CD4-positive, CD25-positive, alpha-beta regulatory T cell (primary cell): ENCODE data around the gene SCAP. TPM values are rescaled to one million over a fixed set of nuclear protein-coding genes. Genes with fewer than 3 reads are reported as not detected.
"Not testable (repeated sequence)": the region's sequence is repeated elsewhere in the genome, so short reads cannot be mapped to it uniquely, and the experiment has no call there.

Experiments
- ATAC-seq, 2 donors: fragments of 150-1000 bp; cut with Tn5 transposase; one replicate each; pipeline ENCODE4 v1.10.0; 2021; ENCODE audit warnings: low read depth in 2 of 2, moderate number of reproducible peaks in 2 of 2, moderate library complexity in 1 of 2
- DNase-seq, 3 donors: peaks; one replicate each; pipeline versions ENCODE4 v3.0.0 to v3.0.0-alpha.2; 2012 to 2022; ENCODE audit warnings: mixed read lengths in 1 of 3
- H3K27ac ChIP-seq: one replicate; pipeline ENCODE4 v1.7.0; 2013; ENCODE audit warnings: mild to moderate bottlenecking, low read length; ENCODE audit not compliant: insufficient read depth, poor library complexity, severe bottlenecking
- H3K27me3 ChIP-seq: one replicate; pipeline ENCODE4 v1.7.0; 2013; ENCODE audit warnings: low read length; ENCODE audit not compliant: control insufficient read depth, insufficient read depth
- H3K36me3 ChIP-seq: one replicate; pipeline ENCODE4 v1.7.0; 2013; ENCODE audit warnings: mild to moderate bottlenecking, low read length, moderate library complexity; ENCODE audit not compliant: control insufficient read depth, insufficient read depth
- H3K4me1 ChIP-seq: 2 replicates; pipeline ENCODE4 v1.7.0; 2013; ENCODE audit warnings: mild to moderate bottlenecking, low read length; ENCODE audit not compliant: insufficient read depth, control insufficient read depth, poor library complexity, severe bottlenecking
- H3K4me3 ChIP-seq: one replicate; pipeline ENCODE4 v1.7.0; 2013; ENCODE audit warnings: low read depth, mild to moderate bottlenecking, low read length, moderate library complexity
- H3K9me3 ChIP-seq, 2 experiments: 1 replicate in 1 of 2; 2 replicates in 1 of 2; pipeline ENCODE4 v1.7.0; 2013; ENCODE audit warnings: low read length in 2 of 2, mild to moderate bottlenecking in 1 of 2, moderate library complexity in 1 of 2; ENCODE audit not compliant: control insufficient read depth in 2 of 2
- H3K27ac Mint-ChIP-seq, 3 donors: one replicate each; pipeline ENCODE4 v1.8.0; 2020 to 2022; ENCODE audit warnings: mild to moderate bottlenecking in 3 of 3, mixed read lengths in 3 of 3, moderate library complexity in 2 of 3
- H3K27me3 Mint-ChIP-seq: one replicate; pipeline ENCODE4 v1.8.0; 2022; ENCODE audit warnings: mild to moderate bottlenecking, mixed read lengths
- H3K36me3 Mint-ChIP-seq: one replicate; pipeline ENCODE4 v1.8.0; 2020; ENCODE audit warnings: mixed read lengths
- H3K4me1 Mint-ChIP-seq, 4 donors: one replicate each; pipeline ENCODE4 v1.8.0; 2020 to 2022; ENCODE audit warnings: mixed read lengths in 4 of 4, mild to moderate bottlenecking in 1 of 4
- H3K4me3 Mint-ChIP-seq, 4 donors: one replicate each; pipeline ENCODE4 v1.8.0; 2020 to 2022; ENCODE audit warnings: mild to moderate bottlenecking in 4 of 4, mixed read lengths in 4 of 4, moderate library complexity in 3 of 4
- H3K9me3 Mint-ChIP-seq, 7 donors: one replicate each; pipeline ENCODE4 v1.8.0; 2020 to 2022; ENCODE audit warnings: mixed read lengths in 7 of 7, mild to moderate bottlenecking in 3 of 7, moderate library complexity in 2 of 7
- polyA plus RNA-seq, 4 donors: library from polyadenylated mRNA; unstranded; fragments of 300-500 nt; fragmentation: Illumina TruSeq; gene quantifications; one replicate each; pipeline ENCODE4 v1.2.3, GENCODE V29; 2021
- total RNA-seq: library from RNA; stranded (reverse); gene quantifications from one replicate; pipeline ENCODE4 v1.2.3, GENCODE V29; 2022

The SCAP gene
- total and polyA plus RNA-seq, 5 donors from 2014 or later = 43.2 to 92.4 (median 47.1) TPM

- no peaks in the 10 kb centered on the region for H3K36me3 Mint-ChIP-seq
- no peak overlapping the region for H3K4me3 Mint-ChIP-seq
- H3K9me3 ChIP-seq = no peaks in the 10 kb centered on the region
- no peaks in the 10 kb centered on the region for H3K27me3 ChIP-seq
- no peaks in the 10 kb centered on the region for H3K9me3 Mint-ChIP-seq
- H3K4me1 ChIP-seq = peaks cover 14% of the 10 kb centered on the region
- H3K27ac ChIP-seq = no peak overlapping the region
- H3K36me3 ChIP-seq = no peaks in the 10 kb centered on the region
- no peak overlapping the region for H3K27ac Mint-ChIP-seq
- no peaks in the 10 kb centered on the region for H3K27me3 Mint-ChIP-seq
- ATAC-seq (no peak), DNase-seq (no peak)
- H3K4me3 ChIP-seq = no peak overlapping the region
- peaks cover 8 to 20% (median 12%) of the 10 kb centered on the region in 4 donors for H3K4me1 Mint-ChIP-seq
Observed at GRCh38 chr3:47479826-47480160, 4.1 kb upstream of the SCAP start.

DNA sequence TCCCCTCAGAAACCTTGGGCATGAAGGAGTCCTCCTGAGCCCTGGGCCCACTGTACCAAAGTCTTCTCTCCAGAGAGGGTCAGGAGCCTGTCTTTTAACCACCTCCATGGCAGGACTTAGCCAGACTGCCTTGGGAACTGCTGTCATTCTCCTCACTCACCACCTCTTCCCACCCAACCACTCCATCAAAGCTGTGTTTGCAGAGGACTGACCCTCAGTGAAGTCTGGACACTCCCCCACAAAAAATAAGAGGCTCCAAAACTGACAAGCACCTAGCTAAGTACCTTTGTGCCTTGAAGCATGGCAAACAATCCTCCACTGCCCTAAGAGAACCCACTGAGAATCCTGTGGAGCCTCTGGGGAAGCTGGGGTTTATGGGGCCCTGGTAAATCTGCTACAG is 2.3 kb upstream of the SCAP start:
- no peaks in the 10 kb centered on the region for H3K9me3 ChIP-seq
- ATAC-seq (no peak), DNase-seq (no peak)
- Mint-ChIP-seq H3K9me3 (no peaks in the 10 kb centered on the region), H3K27ac (no peak overlapping the region), H3K36me3 (no peaks in the 10 kb centered on the region), H3K4me3 (peak overlapping the region; percentile 15 to 68 (median 35)), H3K27me3 (no peaks in the 10 kb centered on the region), H3K4me1 (peaks cover 19 to 35% (median 25%) of the 10 kb centered on the region in 4 donors)
- no peaks in the 10 kb centered on the region for H3K36me3 ChIP-seq
- no peaks in the 10 kb centered on the region for H3K27me3 ChIP-seq
- no peak overlapping the region for H3K27ac ChIP-seq
- H3K4me1 ChIP-seq = peaks cover 31% of the 10 kb centered on the region
- no peak overlapping the region for H3K4me3 ChIP-seq

DNA sequence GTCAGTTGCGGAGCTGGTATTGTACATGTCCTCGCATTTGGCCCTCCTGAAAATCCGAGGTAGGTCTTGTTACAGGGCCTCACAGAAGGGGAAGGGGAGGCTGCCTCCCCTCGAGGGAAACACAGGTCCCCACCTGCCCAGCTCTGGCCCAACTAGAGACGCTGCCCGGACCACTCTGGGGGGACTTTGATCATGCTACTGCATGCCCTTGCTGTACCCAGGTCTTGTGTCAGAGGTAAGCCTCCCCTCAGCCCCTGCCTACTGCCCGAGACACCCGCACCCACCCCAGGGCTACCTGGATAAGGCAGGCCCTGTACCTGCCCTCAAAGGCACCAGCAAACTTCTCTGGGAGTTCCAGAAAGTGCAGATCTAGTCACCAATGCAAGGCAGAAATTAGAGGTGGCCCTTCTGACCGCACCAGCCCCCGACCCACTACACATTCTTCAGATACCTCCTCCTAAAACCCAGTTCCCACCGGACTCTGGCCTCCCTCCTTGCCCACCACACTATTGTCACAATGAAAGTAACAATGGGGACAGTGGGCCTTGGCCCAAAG is 981 bp upstream of the SCAP start:
- Mint-ChIP-seq H3K4me3 (peak overlapping the region; percentile 89 to 97 (median 94)), H3K27me3 (no peaks in the 10 kb centered on the region), H3K4me1 (peaks cover 21 to 41% (median 30%) of the 10 kb centered on the region in 4 donors), H3K9me3 (no peaks in the 10 kb centered on the region), H3K36me3 (no peaks in the 10 kb centered on the region), H3K27ac (peak overlapping the region; percentile 77 to 90 (median 88))
- DNase-seq (no peak), ATAC-seq (no peak)
- H3K36me3 ChIP-seq = no peaks in the 10 kb centered on the region
- peak overlapping the region; percentile 71 for H3K27ac ChIP-seq
- no peaks in the 10 kb centered on the region for H3K27me3 ChIP-seq
- peaks cover 32% of the 10 kb centered on the region for H3K4me1 ChIP-seq
- no peaks in the 10 kb centered on the region for H3K9me3 ChIP-seq
- H3K4me3 ChIP-seq = peak overlapping the region; percentile 63

DNA sequence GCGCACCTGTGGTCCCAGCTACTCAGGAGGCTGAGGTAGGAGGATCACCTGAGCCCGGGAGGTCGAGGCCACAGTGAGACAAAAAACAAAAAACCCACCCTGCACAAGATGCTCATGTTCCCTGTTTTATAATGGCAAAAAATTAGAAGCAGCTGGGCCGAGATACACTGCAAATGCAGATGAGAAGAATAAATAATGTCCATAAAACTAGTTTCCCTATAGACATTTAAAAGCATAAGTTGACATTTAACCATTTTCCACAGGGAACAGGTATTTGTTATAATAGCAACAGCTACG is 537 bp upstream of the SCAP start:
- Histone ChIP-seq H3K36me3 (no peaks in the 10 kb centered on the region), H3K4me3 (peak overlapping the region; percentile 63), H3K27ac (peak overlapping the region; percentile 71), H3K27me3 (no peaks in the 10 kb centered on the region), H3K9me3 (no peaks in the 10 kb centered on the region), H3K4me1 (peaks cover 32% of the 10 kb centered on the region)
- Mint-ChIP-seq H3K4me3 (peak overlapping the region; percentile 89 to 97 (median 94)), H3K27me3 (no peaks in the 10 kb centered on the region), H3K27ac (peak overlapping the region; percentile 77 to 90 (median 88)), H3K4me1 (peaks cover 22 to 42% (median 30%) of the 10 kb centered on the region in 4 donors), H3K36me3 (no peaks in the 10 kb centered on the region), H3K9me3 (no peaks in the 10 kb centered on the region)
- DNase-seq (no peak), ATAC-seq (no peak)

DNA sequence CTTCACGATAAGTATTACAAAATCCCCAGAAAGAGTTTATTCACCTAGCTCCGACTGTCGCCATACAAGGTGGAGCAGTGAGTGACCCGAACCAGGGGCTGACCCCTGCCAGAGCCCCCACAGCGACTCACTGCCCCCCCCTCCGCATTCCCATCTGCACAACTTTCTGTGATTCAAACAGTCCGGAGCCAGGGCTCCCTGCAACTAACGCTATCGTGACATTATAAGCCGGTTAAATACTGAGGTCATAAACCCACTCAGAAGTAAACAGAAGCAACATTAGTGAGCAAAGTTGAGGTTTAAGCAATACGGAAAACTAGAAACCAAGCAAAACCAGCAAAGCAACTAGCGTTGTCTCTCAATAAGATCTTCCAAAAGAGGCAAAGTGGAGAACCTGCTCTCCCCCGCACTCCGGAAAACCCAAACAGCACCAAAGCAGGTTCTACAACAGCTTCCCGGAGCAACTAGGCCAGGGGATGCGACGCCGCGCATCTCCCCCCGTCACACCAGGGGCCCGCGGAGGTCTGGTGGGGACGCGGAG is 642 bp downstream of the SCAP start:
- Histone ChIP-seq H3K4me1 (peaks cover 32% of the 10 kb centered on the region), H3K36me3 (no peaks in the 10 kb centered on the region), H3K27me3 (no peaks in the 10 kb centered on the region), H3K27ac (peak overlapping the region; percentile 77), H3K9me3 (no peaks in the 10 kb centered on the region), H3K4me3 (peak overlapping the region; percentile 91)
- no peaks in the 10 kb centered on the region for H3K36me3 Mint-ChIP-seq
- DNase-seq = peak in 1 of 3 donors; percentile 44
- no peaks in the 10 kb centered on the region for H3K27me3 Mint-ChIP-seq
- peak overlapping the region; percentile 65 to 96 (median 93) for H3K27ac Mint-ChIP-seq
- peak in 1 of 2 donors; percentile 1 for ATAC-seq
- H3K4me3 Mint-ChIP-seq = peak overlapping the region; percentile 91 to 95 (median 94)
- peaks cover 28 to 51% (median 34%) of the 10 kb centered on the region in 4 donors for H3K4me1 Mint-ChIP-seq
- H3K9me3 Mint-ChIP-seq = no peaks in the 10 kb centered on the region

- Mint-ChIP-seq H3K27me3 (no peaks in the 10 kb centered on the region), H3K4me1 (peaks cover 28 to 57% (median 38%) of the 10 kb centered on the region in 4 donors), H3K9me3 (peaks cover 0 to 2% (median 0%) of the 10 kb centered on the region in 7 donors), H3K4me3 (peak overlapping the region; percentile 79 to 93 (median 80)), H3K27ac (peak overlapping the region in 2 of 3 donors; percentile 77 to 79), H3K36me3 (peaks cover 4% of the 10 kb centered on the region)
- ATAC-seq (no peak), DNase-seq (no peak)
- no peaks in the 10 kb centered on the region for H3K27me3 ChIP-seq
- no peaks in the 10 kb centered on the region for H3K9me3 ChIP-seq
- H3K27ac ChIP-seq = no peak overlapping the region
- peaks cover 32% of the 10 kb centered on the region for H3K4me1 ChIP-seq
- peak overlapping the region; percentile 43 for H3K4me3 ChIP-seq
- no peaks in the 10 kb centered on the region for H3K36me3 ChIP-seq
Observed at GRCh38 chr3:47473391-47473790, 2.4 kb downstream of the SCAP start.

DNA sequence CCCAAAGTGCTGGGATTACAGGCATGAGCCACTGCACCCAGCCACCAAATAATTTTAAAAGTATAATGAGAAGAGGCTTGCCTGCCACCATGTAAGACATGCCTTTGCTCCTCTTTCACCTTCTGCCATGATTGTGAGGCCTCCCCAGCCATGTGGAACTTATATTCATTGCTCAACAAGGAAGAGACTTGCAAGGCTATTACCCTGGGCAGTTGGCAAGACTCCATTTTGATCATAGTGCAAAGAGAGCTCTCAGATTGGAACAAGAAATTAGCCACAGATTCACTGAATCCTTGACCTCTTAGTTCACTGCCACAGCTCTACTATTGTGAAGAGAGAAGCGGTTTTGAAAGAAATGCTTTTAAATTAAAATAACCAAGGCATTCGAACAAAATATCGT is 6.1 kb downstream of the SCAP start:
- H3K4me1 ChIP-seq = peaks cover 17% of the 10 kb centered on the region
- no peak overlapping the region for H3K27ac Mint-ChIP-seq
- H3K27me3 Mint-ChIP-seq = no peaks in the 10 kb centered on the region
- peaks cover 26 to 54% (median 40%) of the 10 kb centered on the region in 4 donors for H3K4me1 Mint-ChIP-seq
- H3K9me3 Mint-ChIP-seq = peaks cover 0 to 2% (median 0%) of the 10 kb centered on the region in 7 donors
- H3K9me3 ChIP-seq = no peaks in the 10 kb centered on the region
- H3K4me3 Mint-ChIP-seq = no peak overlapping the region
- DNase-seq = no peak
- no peaks in the 10 kb centered on the region for H3K27me3 ChIP-seq
- H3K27ac ChIP-seq = no peak overlapping the region
- peaks cover 28% of the 10 kb centered on the region for H3K36me3 Mint-ChIP-seq
- H3K4me3 ChIP-seq = no peak overlapping the region
- no peak for ATAC-seq
- no peaks in the 10 kb centered on the region for H3K36me3 ChIP-seq

DNA sequence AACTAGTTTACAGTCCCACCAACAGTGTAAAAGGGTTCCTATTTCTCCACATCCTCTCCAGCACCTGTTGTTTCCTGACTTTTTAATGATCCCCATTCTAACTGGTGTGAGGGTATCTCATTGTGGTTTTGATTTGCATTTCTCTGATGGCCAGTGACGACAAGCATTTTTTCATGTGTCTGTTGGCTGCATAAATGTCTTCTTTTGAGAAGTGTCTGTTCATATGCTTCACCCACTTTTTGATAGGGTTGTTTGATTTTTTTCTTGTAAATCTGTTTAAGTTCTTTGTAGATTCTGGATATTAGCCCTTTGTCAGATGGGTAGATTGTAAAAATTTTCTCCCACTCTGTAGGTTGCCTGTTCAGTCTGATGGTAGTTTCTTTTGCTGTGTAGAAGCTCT is 7.4 kb downstream of the SCAP start:
- Mint-ChIP-seq H3K4me1 (peaks cover 24 to 47% (median 34%) of the 10 kb centered on the region in 4 donors), H3K36me3 (peaks cover 29% of the 10 kb centered on the region)
- H3K4me3 Mint-ChIP-seq, DNase-seq, H3K9me3 Mint-ChIP-seq, H3K4me3 ChIP-seq, H3K27me3 Mint-ChIP-seq, H3K9me3 ChIP-seq, H3K27ac ChIP-seq, ATAC-seq, H3K4me1 ChIP-seq, H3K27ac Mint-ChIP-seq, H3K36me3 ChIP-seq, H3K27me3 ChIP-seq: not testable (repeated sequence)
